Neural progenitor cell (in vitro differentiated cells): Measurements from ENCODE around the gene MEGF6. TPM values are rescaled to one million over a fixed set of nuclear protein-coding genes. Genes with fewer than 3 reads are reported as not detected.

Experiments
- DNase-seq: peaks from one replicate; pipeline ENCODE4 v3.0.0-alpha.2; 2016; ENCODE audit warnings: low spot score
- H2AFZ ChIP-seq: fragments of 200-600 bp; sonication (generic); replicated peaks from 2 replicates; pipeline ENCODE4 v1.6.1; 2016; ENCODE audit warnings: antibody characterized with exemption
- H3F3A ChIP-seq: fragments of 200-600 bp; sonication (generic); 2 replicates; pipeline ENCODE4 v1.6.1; 2016; ENCODE audit warnings: antibody characterized with exemption, low read depth
- H3K27ac ChIP-seq: fragments of 200-600 bp; sonication (generic); 2 replicates; pipeline ENCODE4 v1.5.1; 2016; ENCODE audit warnings: mild to moderate bottlenecking
- H3K27me3 ChIP-seq: fragments of 200-600 bp; sonication (generic); 2 replicates; pipeline ENCODE4 v1.6.1; 2016; ENCODE audit warnings: mild to moderate bottlenecking, moderate library complexity
- H3K36me3 ChIP-seq: fragments of 200-600 bp; sonication (generic); 2 replicates; pipeline ENCODE4 v1.5.1; 2016
- H3K4me1 ChIP-seq: fragments of 200-600 bp; sonication (generic); 2 replicates; pipeline ENCODE4 v1.6.1; 2016; ENCODE audit warnings: mixed run types
- H3K4me2 ChIP-seq: fragments of 200-600 bp; sonication (generic); 2 replicates; pipeline ENCODE4 v1.6.1; 2016
- H3K4me3 ChIP-seq: fragments of 200-600 bp; sonication (generic); 2 replicates; pipeline ENCODE4 v1.5.1; 2016
- H3K79me2 ChIP-seq: fragments of 200-600 bp; sonication (generic); 2 replicates; pipeline ENCODE4 v1.6.1; 2016; ENCODE audit warnings: low read depth
- H3K9ac ChIP-seq: fragments of 200-600 bp; sonication (generic); 2 replicates; pipeline ENCODE4 v1.6.1; 2016
- H3K9me3 ChIP-seq: fragments of 200-600 bp; sonication (generic); 2 replicates; pipeline ENCODE4 v1.5.1; 2016; ENCODE audit warnings: low read depth
- H4K20me1 ChIP-seq: fragments of 200-600 bp; sonication (generic); 2 replicates; pipeline ENCODE4 v1.6.1; 2016; ENCODE audit warnings: low read depth
- H3K27ac Mint-ChIP-seq: 3 replicates; pipeline ENCODE4 v1.8.0; 2021; ENCODE audit warnings: mixed read lengths
- H3K27me3 Mint-ChIP-seq: 2 replicates; pipeline ENCODE4 v1.8.0; 2022; ENCODE audit warnings: low read depth, mild to moderate bottlenecking, inconsistent platforms, moderate library complexity, mixed read lengths; ENCODE audit not compliant: insufficient read depth
- H3K36me3 Mint-ChIP-seq: 3 replicates; pipeline ENCODE4 v1.8.0; 2021; ENCODE audit warnings: mixed read lengths
- H3K4me1 Mint-ChIP-seq: 3 replicates; pipeline ENCODE4 v1.8.0; 2021; ENCODE audit warnings: mixed read lengths
- H3K4me3 Mint-ChIP-seq: 3 replicates; pipeline ENCODE4 v1.8.0; 2021; ENCODE audit warnings: mild to moderate bottlenecking, moderate library complexity, mixed read lengths
- H3K9me3 Mint-ChIP-seq: 3 replicates; pipeline ENCODE4 v1.8.0; 2020; ENCODE audit warnings: mixed read lengths
- EZH2 ChIP-seq: fragments of 200-600 bp; sonication (generic); IDR thresholded peaks from 2 replicates; pipeline ENCODE4 v1.6.1; 2017; ENCODE audit warnings: antibody characterized with exemption, mild to moderate bottlenecking, moderate library complexity
- EZH2phosphoT487 ChIP-seq: fragments of 200-600 bp; sonication (generic); IDR thresholded peaks from 2 replicates; pipeline ENCODE4 v1.6.1; 2017; ENCODE audit warnings: antibody characterized with exemption
- total RNA-seq: library from RNA; depleted of rRNA; stranded (reverse); fragments of >200 nt; gene quantifications from 2 replicates; pipeline ENCODE4 v1.2.3, GENCODE V29; 2015; ENCODE audit warnings: low replicate concordance
- TF ChIP-seq, protein P1 (sequence below): fragments of 200-600 bp; sonication (generic); IDR thresholded peaks from 2 replicates; pipeline ENCODE4 v1.5.1; 2017; ENCODE audit warnings: antibody characterized with exemption, mild to moderate bottlenecking

The MEGF6 gene
- total RNA-seq, 1 donor from 2014 or later, result 1.7 TPM

- Mint-ChIP-seq H3K4me1 (peaks cover 8% of the 10 kb centered on the region), H3K9me3 (no peaks in the 10 kb centered on the region)
Measured at GRCh38 chr1:3478187-3478586, 133.1 kb downstream of the MEGF6 start.

DNA sequence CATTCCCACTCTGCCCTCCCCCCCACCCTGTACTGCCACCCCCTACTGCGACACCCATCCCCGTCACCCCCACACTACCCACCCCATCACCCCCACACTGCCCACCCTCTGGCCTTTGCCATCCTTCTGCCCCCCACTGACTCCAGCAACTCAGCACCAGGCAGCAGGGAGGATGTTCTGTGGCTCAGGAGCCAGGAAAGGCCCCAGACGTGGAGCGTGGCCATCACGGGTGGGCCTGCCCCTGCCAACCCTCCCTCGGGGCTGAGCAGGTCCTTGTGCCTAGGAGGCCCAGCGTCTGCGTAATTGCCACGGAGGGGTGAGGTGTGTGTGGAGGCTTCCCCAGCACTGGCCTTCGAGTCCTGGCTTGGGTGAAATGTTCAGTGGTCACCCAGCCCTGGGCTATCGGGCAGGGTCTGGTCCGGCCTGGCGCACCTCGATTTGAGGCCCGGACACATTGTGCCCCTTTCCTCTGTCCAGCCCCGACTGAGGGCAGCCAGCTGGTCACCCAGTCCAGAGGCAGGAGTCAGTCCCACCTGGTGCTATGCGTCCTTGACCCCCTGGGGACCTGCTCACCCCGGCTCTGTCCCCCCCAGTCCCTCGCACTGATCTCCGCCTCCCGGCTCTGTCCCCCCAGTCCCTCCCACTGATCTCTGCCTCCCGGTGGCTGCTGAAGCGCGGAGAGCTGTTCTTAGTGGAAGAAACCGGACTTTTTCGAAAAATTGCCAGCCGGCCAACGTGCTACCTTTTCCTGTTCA, 133.9 kb downstream of the MEGF6 start:
- Mint-ChIP-seq H3K27ac (no peak overlapping the region), H3K27me3 (peaks cover 6% of the 10 kb centered on the region), H3K36me3 (peaks cover 4% of the 10 kb centered on the region), H3K9me3 (no peaks in the 10 kb centered on the region), H3K4me1 (peaks cover 14% of the 10 kb centered on the region), H3K4me3 (no peak overlapping the region)
- H3K79me2 ChIP-seq, result no peaks in the 10 kb centered on the region
- H3K4me3 ChIP-seq, result no peak overlapping the region
- no peaks in the 10 kb centered on the region for H3K4me1 ChIP-seq
- no peak overlapping the region for H2AFZ ChIP-seq
- DNase-seq, result no peak
- no peaks in the 10 kb centered on the region for H3K36me3 ChIP-seq
- H3F3A ChIP-seq, result peaks cover under 1% of the 10 kb centered on the region
- TF ChIP-seq EZH2phosphoT487 (no peak), EZH2 (no peak)
- TF ChIP-seq, protein P1, sequence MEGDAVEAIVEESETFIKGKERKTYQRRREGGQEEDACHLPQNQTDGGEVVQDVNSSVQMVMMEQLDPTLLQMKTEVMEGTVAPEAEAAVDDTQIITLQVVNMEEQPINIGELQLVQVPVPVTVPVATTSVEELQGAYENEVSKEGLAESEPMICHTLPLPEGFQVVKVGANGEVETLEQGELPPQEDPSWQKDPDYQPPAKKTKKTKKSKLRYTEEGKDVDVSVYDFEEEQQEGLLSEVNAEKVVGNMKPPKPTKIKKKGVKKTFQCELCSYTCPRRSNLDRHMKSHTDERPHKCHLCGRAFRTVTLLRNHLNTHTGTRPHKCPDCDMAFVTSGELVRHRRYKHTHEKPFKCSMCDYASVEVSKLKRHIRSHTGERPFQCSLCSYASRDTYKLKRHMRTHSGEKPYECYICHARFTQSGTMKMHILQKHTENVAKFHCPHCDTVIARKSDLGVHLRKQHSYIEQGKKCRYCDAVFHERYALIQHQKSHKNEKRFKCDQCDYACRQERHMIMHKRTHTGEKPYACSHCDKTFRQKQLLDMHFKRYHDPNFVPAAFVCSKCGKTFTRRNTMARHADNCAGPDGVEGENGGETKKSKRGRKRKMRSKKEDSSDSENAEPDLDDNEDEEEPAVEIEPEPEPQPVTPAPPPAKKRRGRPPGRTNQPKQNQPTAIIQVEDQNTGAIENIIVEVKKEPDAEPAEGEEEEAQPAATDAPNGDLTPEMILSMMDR, result no peak
- H3K27ac ChIP-seq, result peak overlapping the region; percentile 20
- H4K20me1 ChIP-seq, result no peaks in the 10 kb centered on the region
- H3K4me2 ChIP-seq, result no peak overlapping the region
- no peaks in the 10 kb centered on the region for H3K27me3 ChIP-seq
- H3K9ac ChIP-seq, result no peak overlapping the region
- no peaks in the 10 kb centered on the region for H3K9me3 ChIP-seq

More at GRCh38 chr1:3478187-3478586, 133.1 kb downstream of the MEGF6 start:
- H3K4me3 ChIP-seq, result no peak overlapping the region
- no peaks in the 10 kb centered on the region for H3K27me3 ChIP-seq
- no peaks in the 10 kb centered on the region for H3F3A ChIP-seq
- Mint-ChIP-seq H3K27ac (no peak overlapping the region), H3K27me3 (peaks cover 6% of the 10 kb centered on the region), H3K4me3 (no peak overlapping the region), H3K36me3 (peaks cover 4% of the 10 kb centered on the region)
- DNase-seq, result no peak
- H3K36me3 ChIP-seq, result no peaks in the 10 kb centered on the region
- no peak for TF ChIP-seq EZH2phosphoT487
- no peak for TF ChIP-seq EZH2
- TF ChIP-seq, protein P1, result no peak
- H4K20me1 ChIP-seq, result no peaks in the 10 kb centered on the region
- H3K9me3 ChIP-seq, result no peaks in the 10 kb centered on the region
- H3K4me2 ChIP-seq, result no peak overlapping the region
- no peak overlapping the region for H3K9ac ChIP-seq
- H2AFZ ChIP-seq, result no peak overlapping the region
- no peak overlapping the region for H3K27ac ChIP-seq
- no peaks in the 10 kb centered on the region for H3K79me2 ChIP-seq
- H3K4me1 ChIP-seq, result no peaks in the 10 kb centered on the region

- Histone ChIP-seq H4K20me1 (no peaks in the 10 kb centered on the region), H2AFZ (no peak overlapping the region), H3K79me2 (no peaks in the 10 kb centered on the region), H3K27me3 (no peaks in the 10 kb centered on the region), H3K4me1 (peaks cover 6% of the 10 kb centered on the region), H3K9ac (no peak overlapping the region), H3K36me3 (no peaks in the 10 kb centered on the region), H3K9me3 (no peaks in the 10 kb centered on the region), H3F3A (peaks cover 8% of the 10 kb centered on the region), H3K4me2 (no peak overlapping the region), H3K4me3 (no peak overlapping the region), H3K27ac (no peak overlapping the region)
- H3K4me3 Mint-ChIP-seq, result no peak overlapping the region
- peaks cover 4% of the 10 kb centered on the region for H3K36me3 Mint-ChIP-seq
- peaks cover 6% of the 10 kb centered on the region for H3K27me3 Mint-ChIP-seq
- H3K4me1 Mint-ChIP-seq, result peaks cover 20% of the 10 kb centered on the region
- H3K9me3 Mint-ChIP-seq, result no peaks in the 10 kb centered on the region
- no peak for DNase-seq
- H3K27ac Mint-ChIP-seq, result peak overlapping the region; percentile 37
- TF ChIP-seq EZH2phosphoT487 (no peak), EZH2 (no peak)
- TF ChIP-seq, protein P1, result no peak
Measured at GRCh38 chr1:3476666-3477065, 134.6 kb downstream of the MEGF6 start.
